Activated naive CD8-positive, alpha-beta T cell treated with anti-CD3 and anti-CD28 coated beads for 36 hours (primary cell): ENCODE measurements around the gene TNFAIP8L2. TPM values are rescaled to one million over a fixed set of nuclear protein-coding genes. Genes with fewer than 3 reads are reported as not detected.
A peak's percentile ranks its signal among the peaks of the same experiment; 100 is the strongest.
"Not testable (repeated sequence)": the region's sequence is repeated elsewhere in the genome, so short reads cannot be mapped to it uniquely, and the experiment has no call there.

ENCODE experiments used
- DNase-seq: peaks from one replicate; pipeline ENCODE4 v3.0.0; 2021
- H3K27ac Mint-ChIP-seq: one replicate; pipeline ENCODE4 v1.8.0; 2022; ENCODE audit warnings: mild to moderate bottlenecking, moderate library complexity, mixed read lengths
- H3K27me3 Mint-ChIP-seq: one replicate; pipeline ENCODE4 v1.8.0; 2022; ENCODE audit warnings: mild to moderate bottlenecking, mixed read lengths
- H3K36me3 Mint-ChIP-seq: one replicate; pipeline ENCODE4 v1.8.0; 2021; ENCODE audit warnings: mild to moderate bottlenecking, mixed read lengths
- H3K4me1 Mint-ChIP-seq: one replicate; pipeline ENCODE4 v1.8.0; 2021; ENCODE audit warnings: mixed read lengths
- H3K4me3 Mint-ChIP-seq: one replicate; pipeline ENCODE4 v1.8.0; 2022; ENCODE audit warnings: mild to moderate bottlenecking, moderate library complexity, mixed read lengths
- H3K9me3 Mint-ChIP-seq: one replicate; pipeline ENCODE4 v1.8.0; 2022; ENCODE audit warnings: mixed read lengths
- total RNA-seq, 2 experiments: library from RNA; stranded (reverse); gene quantifications; one replicate each; pipeline ENCODE4 v1.2.3, GENCODE V29; 2021

TNFAIP8L2 gene
- total RNA-seq, 2 experiments from 2014 or later, result 22.2 to 22.3 TPM

- H3K4me1 Mint-ChIP-seq, result peaks cover 60% of the 10 kb centered on the region
- DNase-seq, result no peak
- H3K4me3 Mint-ChIP-seq, result peak overlapping the region; percentile 96
- H3K36me3 Mint-ChIP-seq, result peaks cover 39% of the 10 kb centered on the region
- no peaks in the 10 kb centered on the region for H3K27me3 Mint-ChIP-seq
- no peaks in the 10 kb centered on the region for H3K9me3 Mint-ChIP-seq
- H3K27ac Mint-ChIP-seq, result peak overlapping the region; percentile 98
Measured at GRCh38 chr1:151165281-151165737, 8.9 kb downstream of the TNFAIP8L2 start.

GRCh38 chr1:151165738-151166504, 9.5 kb downstream of the TNFAIP8L2 start, which contains the start of the genes LYSMD1 and SCNM1:
LYSMD1 (minus strand) TSS chr1:151165902; CDS start chr1:151165258, 644 bp downstream.
SCNM1 (plus strand) TSS chr1:151166144; CDS start chr1:151166153, 9 bp downstream.
- Mint-ChIP-seq H3K36me3 (peaks cover 34% of the 10 kb centered on the region), H3K4me1 (peaks cover 57% of the 10 kb centered on the region)

GRCh38 chr1:151166505-151166956, 10.1 kb downstream of the TNFAIP8L2 start:
- H3K9me3 Mint-ChIP-seq, result no peaks in the 10 kb centered on the region
- H3K27ac Mint-ChIP-seq, result peak overlapping the region; percentile 98
- no peaks in the 10 kb centered on the region for H3K27me3 Mint-ChIP-seq
- H3K4me1 Mint-ChIP-seq, result peaks cover 53% of the 10 kb centered on the region
- DNase-seq, result no peak
- H3K4me3 Mint-ChIP-seq, result peak overlapping the region; percentile 96
- H3K36me3 Mint-ChIP-seq, result peaks cover 32% of the 10 kb centered on the region

More at GRCh38 chr1:151165738-151166504, 9.5 kb downstream of the TNFAIP8L2 start, which contains the start of the genes LYSMD1 and SCNM1:
- H3K9me3 Mint-ChIP-seq, result no peaks in the 10 kb centered on the region
- peak within 1 kb of the TSS; percentile 96 for H3K4me3 Mint-ChIP-seq
- DNase-seq, result peak; percentile 95
- no peaks in the 10 kb centered on the region for H3K27me3 Mint-ChIP-seq
- peak within 1 kb of the TSS; percentile 98 for H3K27ac Mint-ChIP-seq

GRCh38 chr1:151167116-151167515, 10.7 kb downstream of the TNFAIP8L2 start:
- Mint-ChIP-seq H3K4me1 (peaks cover 47% of the 10 kb centered on the region), H3K4me3 (peak overlapping the region; percentile 96), H3K36me3 (peaks cover 27% of the 10 kb centered on the region), H3K27ac (peak overlapping the region; percentile 98), H3K27me3 (no peaks in the 10 kb centered on the region), H3K9me3 (no peaks in the 10 kb centered on the region)
- DNase-seq, result no peak

- H3K27me3 Mint-ChIP-seq, result no peaks in the 10 kb centered on the region
- H3K4me3 Mint-ChIP-seq, result no peak overlapping the region
- no peaks in the 10 kb centered on the region for H3K9me3 Mint-ChIP-seq
- H3K4me1 Mint-ChIP-seq, result peaks cover 15% of the 10 kb centered on the region
- peaks cover 15% of the 10 kb centered on the region for H3K36me3 Mint-ChIP-seq
- H3K27ac Mint-ChIP-seq, result peak overlapping the region; percentile 27
- DNase-seq, result no peak
Measured at GRCh38 chr1:151171190-151171589, 14.7 kb downstream of the TNFAIP8L2 start.

- no peaks in the 10 kb centered on the region for H3K9me3 Mint-ChIP-seq
- peaks cover 15% of the 10 kb centered on the region for H3K36me3 Mint-ChIP-seq
- no peak for DNase-seq
- no peaks in the 10 kb centered on the region for H3K27me3 Mint-ChIP-seq
- no peak overlapping the region for H3K27ac Mint-ChIP-seq
- H3K4me3 Mint-ChIP-seq, result no peak overlapping the region
- peaks cover 1% of the 10 kb centered on the region for H3K4me1 Mint-ChIP-seq
Measured at GRCh38 chr1:151175041-151175741, 18.7 kb downstream of the TNFAIP8L2 start.

- H3K4me1 Mint-ChIP-seq, result peaks cover 1% of the 10 kb centered on the region
- H3K27me3 Mint-ChIP-seq, result no peaks in the 10 kb centered on the region
- H3K9me3 Mint-ChIP-seq, result no peaks in the 10 kb centered on the region
- DNase-seq, result no peak
- no peak within 1 kb of the TSS for H3K4me3 Mint-ChIP-seq
- H3K27ac Mint-ChIP-seq, result no peak within 1 kb of the TSS
- peaks cover 19% of the 10 kb centered on the region for H3K36me3 Mint-ChIP-seq
Measured at GRCh38 chr1:151175863-151176262, 19.4 kb downstream of the TNFAIP8L2 start, which contains the start of gene TMOD4. TMOD4 (minus strand) TSS chr1:151175981; CDS start chr1:151174875, 1,106 bp downstream.

- peaks cover 1% of the 10 kb centered on the region for H3K4me1 Mint-ChIP-seq
- H3K9me3 Mint-ChIP-seq, result no peaks in the 10 kb centered on the region
- no peak overlapping the region for H3K27ac Mint-ChIP-seq
- DNase-seq, result no peak
- no peak overlapping the region for H3K4me3 Mint-ChIP-seq
- H3K27me3 Mint-ChIP-seq, result no peaks in the 10 kb centered on the region
- peaks cover 21% of the 10 kb centered on the region for H3K36me3 Mint-ChIP-seq
Measured at GRCh38 chr1:151176514-151177045, 20.1 kb downstream of the TNFAIP8L2 start.

- no peak for DNase-seq
- Mint-ChIP-seq H3K4me3 (no peak overlapping the region), H3K4me1 (peaks cover 15% of the 10 kb centered on the region), H3K27ac (no peak overlapping the region), H3K36me3 (peaks cover 31% of the 10 kb centered on the region), H3K27me3 (no peaks in the 10 kb centered on the region), H3K9me3 (no peaks in the 10 kb centered on the region)
Measured at GRCh38 chr1:151184211-151184610, 27.8 kb downstream of the TNFAIP8L2 start.

GRCh38 chr1:151187205-151187604, 30.8 kb downstream of the TNFAIP8L2 start:
- Mint-ChIP-seq H3K9me3 (no peaks in the 10 kb centered on the region), H3K4me1 (peaks cover 18% of the 10 kb centered on the region), H3K36me3 (peaks cover 17% of the 10 kb centered on the region), H3K27me3 (no peaks in the 10 kb centered on the region), H3K4me3 (no peak overlapping the region), H3K27ac (no peak overlapping the region)
- DNase-seq, result no peak

- H3K9me3 Mint-ChIP-seq, DNase-seq, H3K27me3 Mint-ChIP-seq: not testable (repeated sequence)
- H3K4me1 Mint-ChIP-seq, result peaks cover 18% of the 10 kb centered on the region
- peak overlapping the region; percentile 100 for H3K4me3 Mint-ChIP-seq
- peak overlapping the region; percentile 99 for H3K27ac Mint-ChIP-seq
- H3K36me3 Mint-ChIP-seq, result peaks cover 10% of the 10 kb centered on the region
Measured at GRCh38 chr1:151188667-151189066, 32.2 kb downstream of the TNFAIP8L2 start.

GRCh38 chr1:151189637-151190445, 33.4 kb downstream of the TNFAIP8L2 start, which contains the start of gene VPS72:
VPS72 (minus strand) TSS chr1:151190197; CDS start chr1:151190121, 76 bp downstream.
- Mint-ChIP-seq H3K27ac (peak within 1 kb of the TSS; percentile 99), H3K27me3 (no peaks in the 10 kb centered on the region), H3K36me3 (peaks cover 6% of the 10 kb centered on the region), H3K9me3 (no peaks in the 10 kb centered on the region), H3K4me3 (peak within 1 kb of the TSS; percentile 100), H3K4me1 (peaks cover 18% of the 10 kb centered on the region)
- DNase-seq, result peak; percentile 88

- Mint-ChIP-seq H3K9me3 (no peaks in the 10 kb centered on the region), H3K27me3 (no peaks in the 10 kb centered on the region), H3K4me3 (no peak overlapping the region), H3K27ac (no peak overlapping the region), H3K36me3 (peaks cover 4% of the 10 kb centered on the region), H3K4me1 (peaks cover 15% of the 10 kb centered on the region)
- no peak for DNase-seq
Measured at GRCh38 chr1:151192047-151192446, 35.6 kb downstream of the TNFAIP8L2 start.

GRCh38 chr1:151193304-151193703, 36.9 kb downstream of the TNFAIP8L2 start:
- peaks cover 1% of the 10 kb centered on the region for H3K27me3 Mint-ChIP-seq
- no peak for DNase-seq
- H3K27ac Mint-ChIP-seq, result no peak overlapping the region
- no peaks in the 10 kb centered on the region for H3K9me3 Mint-ChIP-seq
- no peak overlapping the region for H3K4me3 Mint-ChIP-seq
- H3K36me3 Mint-ChIP-seq, result peaks cover 4% of the 10 kb centered on the region
- H3K4me1 Mint-ChIP-seq, result peaks cover 21% of the 10 kb centered on the region
